NT2/D1 (cell line): ENCODE data around the gene RRM2.
"Not testable (repeated sequence)": the region's sequence is repeated elsewhere in the genome, so short reads cannot be mapped to it uniquely, and the experiment has no call there.

Source experiments
- DNase-seq: peaks from one replicate; pipeline ENCODE4 v3.0.0-alpha.2; 2011; ENCODE audit warnings: low read depth, low spot score
- H3K27me3 ChIP-seq: 2 replicates; pipeline ENCODE4 v1.6.0; 2011; ENCODE audit warnings: mild to moderate bottlenecking; ENCODE audit not compliant: insufficient read length, insufficient read depth
- H3K36me3 ChIP-seq: 2 replicates; pipeline ENCODE4 v1.6.1; 2011; ENCODE audit warnings: mild to moderate bottlenecking, low read length, mixed read lengths; ENCODE audit not compliant: insufficient read depth, insufficient read length
- H3K4me1 ChIP-seq: 2 replicates; pipeline ENCODE4 v1.5.1; 2011; ENCODE audit not compliant: insufficient read depth, insufficient read length
- H3K4me3 ChIP-seq: 2 replicates; pipeline ENCODE4 v1.5.1; 2011; ENCODE audit warnings: low read depth; ENCODE audit not compliant: insufficient read length
- H3K9ac ChIP-seq: 2 replicates; pipeline ENCODE4 v1.6.0; 2011; ENCODE audit warnings: low read depth; ENCODE audit not compliant: insufficient read length
- H3K9me3 ChIP-seq: 2 replicates; pipeline ENCODE4 v1.5.1; 2011; ENCODE audit warnings: mild to moderate bottlenecking, low read length; ENCODE audit not compliant: insufficient read depth
- SUZ12 ChIP-seq: IDR thresholded peaks from 2 replicates; pipeline ENCODE4 v1.6.1; 2011; ENCODE audit not compliant: insufficient read length, insufficient read depth; ENCODE audit errors: extremely low read depth
- YY1 ChIP-seq: IDR thresholded peaks from 2 replicates; pipeline ENCODE4 v1.6.1; 2011; ENCODE audit not compliant: insufficient read length, insufficient read depth
- ZNF274 ChIP-seq: IDR thresholded peaks from 2 replicates; pipeline ENCODE4 v1.6.1; 2011; ENCODE audit warnings: mild to moderate bottlenecking, low read depth, low read length

Gene RRM2

DNA sequence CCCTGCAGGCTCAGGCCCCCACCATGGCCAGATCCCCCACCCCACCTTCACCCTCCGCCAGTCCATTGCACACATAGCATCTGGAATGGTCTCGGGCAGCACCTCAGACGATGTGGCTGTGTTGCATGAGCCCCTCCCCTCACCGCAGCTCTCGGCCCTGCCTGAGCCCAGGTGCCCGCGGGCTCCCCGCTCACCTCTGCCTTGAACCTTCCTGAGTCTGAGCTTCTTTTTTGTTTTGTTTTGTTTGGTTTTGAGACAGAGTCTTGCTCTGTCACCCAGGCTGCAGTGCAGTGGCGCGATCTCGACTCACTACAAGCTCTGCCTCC is 20.1 kb downstream of the RRM2 start:
- DNase-seq, result no peak
- no peaks in the 10 kb centered on the region for H3K9me3 ChIP-seq
- H3K9ac ChIP-seq, result no peak overlapping the region
- H3K36me3 ChIP-seq, result peaks cover 49% of the 10 kb centered on the region
- H3K27me3 ChIP-seq, result no peaks in the 10 kb centered on the region
- no peak overlapping the region for H3K4me3 ChIP-seq
- TF ChIP-seq SUZ12, result no peak
- TF ChIP-seq YY1, result no peak
- TF ChIP-seq ZNF274, result no peak
- peaks cover 5% of the 10 kb centered on the region for H3K4me1 ChIP-seq

DNA sequence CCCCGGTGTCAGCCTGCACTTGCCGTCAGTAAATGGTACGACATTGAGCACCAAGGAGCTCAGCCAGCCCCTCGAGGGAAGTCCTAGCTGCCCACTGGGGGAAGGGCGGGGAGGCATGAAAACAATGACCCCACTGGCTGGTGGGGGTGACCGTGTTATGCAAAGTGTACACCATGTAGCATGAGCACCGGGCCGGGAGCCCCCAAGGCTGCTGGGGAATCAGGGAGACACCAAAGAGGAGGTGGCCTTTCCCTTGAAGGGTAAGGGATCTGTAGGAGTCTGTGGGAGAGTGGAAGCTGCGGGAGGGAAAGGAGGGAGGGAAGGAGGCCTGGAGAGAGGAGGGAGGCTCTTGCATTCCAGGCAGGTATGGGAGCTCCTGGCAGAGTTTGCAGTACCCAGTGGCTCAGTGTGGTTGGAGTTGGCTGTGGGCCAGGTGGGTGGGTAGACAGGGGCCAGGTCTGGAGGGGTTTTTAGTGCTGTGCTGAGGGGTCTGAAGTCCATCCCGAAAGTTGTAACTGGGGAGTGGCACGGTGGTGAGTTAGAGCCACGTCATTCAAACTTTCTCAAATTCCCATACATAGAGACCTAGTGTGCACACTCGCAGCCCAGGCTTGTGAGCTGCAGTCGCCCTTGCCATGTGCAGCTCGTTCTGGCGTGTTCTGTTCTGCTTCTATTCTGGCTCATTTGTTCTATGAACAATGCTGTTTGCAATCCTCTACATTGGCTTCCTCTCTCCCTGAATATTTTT is 22.4 kb downstream of the RRM2 start:
- no peaks in the 10 kb centered on the region for H3K9me3 ChIP-seq
- H3K36me3 ChIP-seq, result peaks cover 49% of the 10 kb centered on the region
- TF ChIP-seq SUZ12, result no peak
- TF ChIP-seq YY1, result no peak
- TF ChIP-seq ZNF274, result no peak
- no peak overlapping the region for H3K9ac ChIP-seq
- DNase-seq, result no peak
- H3K4me3 ChIP-seq, result no peak overlapping the region
- H3K4me1 ChIP-seq, result peaks cover 5% of the 10 kb centered on the region
- no peaks in the 10 kb centered on the region for H3K27me3 ChIP-seq

DNA sequence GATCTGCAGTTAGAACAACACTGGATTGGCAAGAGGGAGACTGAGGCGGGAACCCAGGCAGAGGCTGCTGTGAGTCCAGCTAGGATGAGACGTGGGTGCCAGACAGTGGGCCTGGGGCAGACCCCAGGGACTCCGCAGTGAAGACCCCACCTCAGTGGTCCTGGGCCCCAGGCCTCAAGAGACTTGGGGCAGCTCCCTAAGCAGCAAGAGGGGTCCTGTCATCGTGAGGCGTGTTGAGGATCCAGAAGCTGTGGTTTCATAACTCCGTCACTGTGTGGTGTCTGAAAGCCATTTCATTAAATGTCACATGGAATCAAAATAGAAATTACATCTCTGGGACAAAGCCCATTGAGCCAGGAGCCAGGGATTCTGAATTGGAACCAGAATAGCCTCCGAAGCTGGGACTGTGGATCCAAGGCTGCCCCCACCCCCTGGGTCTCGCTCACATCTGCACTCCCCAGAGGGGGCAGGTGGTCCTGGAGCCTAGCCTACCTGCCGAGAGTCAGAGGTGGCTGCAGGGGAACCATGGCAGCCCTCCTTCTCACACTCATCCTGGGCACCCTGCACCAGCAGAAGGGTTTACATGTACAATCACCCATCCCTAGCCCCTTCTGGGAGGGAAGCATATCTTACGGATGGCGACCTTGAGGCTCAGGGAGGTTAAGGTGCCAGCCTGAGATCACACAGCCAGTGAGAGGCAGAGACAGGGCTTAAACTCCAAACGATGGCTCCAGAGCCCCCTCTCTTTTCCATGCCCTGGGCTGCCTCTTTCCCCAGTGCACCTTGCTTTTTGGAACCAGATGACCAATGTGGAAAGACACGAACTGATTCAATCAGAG is 23.2 kb downstream of the RRM2 start:
- no peak overlapping the region for H3K9ac ChIP-seq
- TF ChIP-seq SUZ12 (no peak), ZNF274 (no peak)
- no peak overlapping the region for H3K4me3 ChIP-seq
- H3K27me3 ChIP-seq, result no peaks in the 10 kb centered on the region
- no peaks in the 10 kb centered on the region for H3K9me3 ChIP-seq
- no peak for DNase-seq
- peaks cover 49% of the 10 kb centered on the region for H3K36me3 ChIP-seq
- peaks cover 5% of the 10 kb centered on the region for H3K4me1 ChIP-seq

- DNase-seq, result no peak
- Histone ChIP-seq H3K4me3 (no peak overlapping the region), H3K36me3 (peaks cover 46% of the 10 kb centered on the region)
Measured at GRCh38 chr2:10146366-10147005, 23.9 kb downstream of the RRM2 start.

GRCh38 chr2:10147050-10147660 is 24.6 kb downstream of the RRM2 start:
- H3K9me3 ChIP-seq, H3K4me3 ChIP-seq, H3K9ac ChIP-seq, DNase-seq, H3K27me3 ChIP-seq, H3K4me1 ChIP-seq: not testable (repeated sequence)
- H3K36me3 ChIP-seq, result peaks cover 43% of the 10 kb centered on the region

More at GRCh38 chr2:10146366-10147005, 23.9 kb downstream of the RRM2 start:
- Histone ChIP-seq H3K27me3 (no peaks in the 10 kb centered on the region), H3K4me1 (no peaks in the 10 kb centered on the region), H3K9me3 (no peaks in the 10 kb centered on the region), H3K9ac (no peak overlapping the region)
- TF ChIP-seq SUZ12 (no peak), ZNF274 (no peak), YY1 (no peak)

DNA sequence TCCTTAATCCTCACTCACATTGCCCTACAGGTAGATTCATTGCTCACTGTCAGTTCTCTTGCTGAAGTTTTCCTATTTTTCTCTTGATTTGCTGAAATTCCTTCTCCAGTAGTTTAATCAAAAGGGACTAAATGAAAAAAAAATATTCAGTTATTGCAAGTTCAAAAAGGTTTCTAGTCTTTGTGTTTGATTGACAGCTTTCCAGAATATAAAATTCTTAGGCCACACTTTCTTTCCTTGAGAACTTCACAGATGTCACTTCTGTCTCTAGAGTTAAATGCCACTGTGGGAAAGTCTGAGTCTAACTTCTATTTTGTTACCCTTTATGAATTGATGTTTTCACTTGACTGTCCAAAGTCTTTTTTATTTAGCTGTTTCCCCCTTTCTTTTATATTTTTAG is 25.7 kb downstream of the RRM2 start:
- DNase-seq, result no peak
- no peaks in the 10 kb centered on the region for H3K9me3 ChIP-seq
- no peaks in the 10 kb centered on the region for H3K27me3 ChIP-seq
- H3K9ac ChIP-seq, result no peak overlapping the region
- H3K4me3 ChIP-seq, result no peak overlapping the region
- H3K4me1 ChIP-seq, result no peaks in the 10 kb centered on the region
- H3K36me3 ChIP-seq, result peaks cover 37% of the 10 kb centered on the region
- TF ChIP-seq SUZ12 (no peak), ZNF274 (no peak), YY1 (no peak)

DNA sequence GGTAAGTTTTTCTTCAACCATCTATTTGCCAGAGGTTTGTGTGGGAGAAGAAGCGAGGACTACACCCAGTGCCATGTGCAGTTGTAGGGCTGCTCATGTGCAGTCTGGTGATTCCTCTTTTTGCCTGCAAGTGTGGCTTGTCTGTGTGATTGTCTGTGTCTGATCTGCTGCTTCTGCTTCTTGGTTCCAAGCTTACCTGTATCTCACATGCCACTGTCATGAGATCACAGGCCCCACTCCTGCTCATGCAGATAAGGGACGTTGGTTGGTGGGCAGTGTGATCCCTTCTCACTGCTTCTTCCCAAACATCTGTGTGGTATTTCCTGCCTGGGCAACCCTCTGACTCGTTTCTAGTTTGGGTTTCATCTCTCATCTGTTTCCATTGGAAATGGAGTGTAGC is 27.1 kb downstream of the RRM2 start:
- H3K4me3 ChIP-seq, result no peak overlapping the region
- no peak for DNase-seq
- no peaks in the 10 kb centered on the region for H3K27me3 ChIP-seq
- H3K9me3 ChIP-seq, result no peaks in the 10 kb centered on the region
- TF ChIP-seq YY1 (no peak), ZNF274 (no peak), SUZ12 (no peak)
- peaks cover 25% of the 10 kb centered on the region for H3K36me3 ChIP-seq
- no peaks in the 10 kb centered on the region for H3K4me1 ChIP-seq
- H3K9ac ChIP-seq, result no peak overlapping the region
